Measurements from ENCODE around the gene LACC1. TPM values are rescaled to one million over a fixed set of nuclear protein-coding genes. Genes with fewer than 3 reads are reported as not detected.

LACC1 gene
- total RNA-seq, 2 experiments from 2014 or later = 3.7 to 3.8 TPM

DNA sequence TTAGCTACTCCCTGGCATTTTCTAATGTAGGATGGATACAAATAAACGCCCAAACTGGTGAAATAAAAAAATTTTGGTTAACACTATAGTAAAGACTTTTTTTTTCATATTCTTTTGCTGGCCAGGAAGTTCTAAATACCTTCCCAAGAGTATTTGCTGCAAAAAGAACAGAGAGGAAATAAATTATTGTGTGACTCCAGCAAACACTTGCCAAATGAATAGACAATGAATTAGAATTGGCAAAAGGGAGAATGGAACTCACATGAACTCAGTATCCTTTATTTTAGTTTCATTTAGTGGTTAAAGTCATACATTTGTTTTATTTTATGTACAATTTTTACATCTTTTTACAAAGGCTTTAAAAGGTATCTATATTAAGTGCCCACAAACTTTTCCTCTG lies 58.1 kb downstream of the LACC1 start:
- ChIA-PET POLR2A (no interaction called here), CTCF (no interaction called here)

DNA sequence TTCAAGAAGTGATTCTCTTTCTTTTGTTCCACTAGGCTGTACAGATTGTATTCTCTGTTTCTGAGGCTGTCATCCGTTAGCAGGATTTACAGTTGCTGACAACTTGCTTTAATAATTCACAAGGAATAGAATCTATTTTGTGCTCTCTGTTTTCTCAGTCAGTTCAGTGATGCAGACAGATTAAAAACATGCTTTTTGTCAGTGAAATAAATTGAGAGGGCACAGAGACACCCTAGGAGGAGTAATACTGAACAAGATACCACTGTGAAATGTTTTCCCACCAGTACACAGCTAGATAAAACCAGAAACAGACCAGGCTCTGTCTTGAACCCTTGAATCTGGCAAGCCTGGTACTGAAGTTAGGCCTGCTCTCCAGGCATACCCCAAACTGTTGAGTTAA lies 58.7 kb downstream of the LACC1 start:
- ChIA-PET CTCF (no interaction called here), POLR2A (no interaction called here)

DNA sequence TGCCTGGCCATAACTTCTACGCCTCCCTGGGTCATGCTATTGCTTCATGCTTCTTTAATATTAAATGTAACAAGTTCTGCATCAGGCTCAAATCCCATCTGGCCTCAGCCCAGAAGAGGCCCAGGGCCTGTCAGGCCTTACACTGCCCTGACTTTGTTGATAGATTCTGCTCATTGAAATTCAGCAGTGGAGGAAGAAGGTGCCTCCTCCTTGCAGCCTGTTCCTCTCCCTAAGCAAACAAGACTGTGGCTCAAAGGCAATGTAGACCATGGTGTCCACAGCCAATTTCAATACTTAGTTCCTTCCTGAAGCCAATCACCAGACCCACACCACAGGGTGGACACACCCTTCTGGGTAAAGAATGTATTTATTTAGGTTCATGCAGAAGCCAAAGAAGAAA lies 59.4 kb downstream of the LACC1 start:
- CTCF ChIA-PET = interaction anchor here (0.7 kb wide), 1 partner anchor 34 kb away, joined by 3 read pairs; no protein-coding TSS in a partner anchor
- POLR2A ChIA-PET = no interaction called here

DNA sequence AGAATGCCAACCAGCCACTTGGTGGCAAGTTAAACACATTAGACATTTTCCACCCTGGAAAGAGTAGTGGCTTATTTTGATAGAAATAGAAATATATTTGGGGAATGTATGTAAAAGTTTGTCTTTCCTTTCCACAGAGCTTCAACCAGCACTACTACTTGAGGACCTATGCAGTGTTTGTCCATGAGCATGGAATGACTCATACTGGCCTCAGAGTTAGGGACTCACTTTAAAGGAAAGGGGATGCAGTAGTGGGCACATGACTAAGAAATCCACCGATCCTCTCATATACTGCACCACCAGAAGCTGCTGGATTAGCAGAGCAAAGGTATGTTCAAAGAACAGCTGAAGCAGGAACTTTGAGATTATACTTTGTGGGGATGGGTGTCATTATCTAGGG lies 62.6 kb downstream of the LACC1 start:
- ChIA-PET CTCF (no interaction called here), POLR2A (no interaction called here)

Other genes starting within 250 kb of the LACC1 start
- under 1 TPM in 1 of 2 experiments, not detected in 1; 0.10 TPM for gene ENOX1, start 92.9 kb upstream of the LACC1 start, total RNA-seq
- gene CCDC122, start 164 bp upstream of the LACC1 start, total RNA-seq = 1 to 10 TPM; 2.1 to 2.3 TPM